Caki2 (cell line): ENCODE measurements around the gene BEX2. TPM values are rescaled to one million over a fixed set of nuclear protein-coding genes. Genes with fewer than 3 reads are reported as not detected.
"Not testable (repeated sequence)": the region's sequence is repeated elsewhere in the genome, so short reads cannot be mapped to it uniquely, and the experiment has no call there.

Experiments used
- DNase-seq: peaks from one replicate; pipeline ENCODE4 v3.0.0-alpha.2; 2015; ENCODE audit warnings: low read depth
- in situ Hi-C: cut with HindIII; loops from 2 replicates; pipeline ENCODE4 v1.10.0; 2016; ENCODE audit warnings: low sequenced_read_pairs, low pct_unique_long_range_greater_than_20kb, mixed read lengths
- total RNA-seq: library from RNA; depleted of rRNA; stranded (reverse); fragments of >200 nt; shearing (Covaris generic); gene quantifications from 2 replicates; pipeline ENCODE4 v1.2.3, GENCODE V29; 2014; ENCODE audit warnings: low replicate concordance; rRNA removed

The BEX2 gene
- 12.2 and 15.0 TPM in 2 replicates for total RNA-seq

- in situ Hi-C loops = no loop called here
- peak; percentile 54 for DNase-seq
Measured at GRCh38 chrX:103310555-103311398, at the start of gene BEX2. TSS of gene BEX2 (minus strand) at chrX:103310990. CDS start at chrX:103309976, 1,014 bp downstream.

DNA sequence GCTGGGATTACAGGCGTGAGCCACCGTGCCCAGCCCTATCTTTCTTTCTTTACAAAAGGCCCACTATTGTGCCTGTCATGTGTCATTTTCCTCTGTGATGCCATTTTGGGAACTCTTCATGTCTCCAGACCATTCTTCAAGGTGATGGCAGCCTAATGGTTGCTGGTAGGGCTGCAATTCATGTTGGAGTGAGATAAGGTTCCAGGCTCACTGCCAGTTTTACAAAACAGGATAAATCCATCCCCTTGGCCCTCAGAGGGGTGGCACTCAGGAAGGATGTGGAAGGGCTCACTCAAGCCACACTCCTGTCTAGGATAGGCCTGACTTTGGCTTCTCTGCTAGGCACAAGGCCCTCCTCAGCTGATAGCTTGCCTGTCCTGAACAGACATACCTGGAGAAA lies 49.3 kb upstream of the BEX2 start:
- in situ Hi-C loops = no loop called here
- DNase-seq = no peak

- DNase-seq, in situ Hi-C loops: not testable (repeated sequence)
Measured at GRCh38 chrX:103359605-103360004, 48.8 kb upstream of the BEX2 start.

- in situ Hi-C loops = no loop called here
- DNase-seq = no peak
Measured at GRCh38 chrX:103357871-103358270, 47.1 kb upstream of the BEX2 start.

DNA sequence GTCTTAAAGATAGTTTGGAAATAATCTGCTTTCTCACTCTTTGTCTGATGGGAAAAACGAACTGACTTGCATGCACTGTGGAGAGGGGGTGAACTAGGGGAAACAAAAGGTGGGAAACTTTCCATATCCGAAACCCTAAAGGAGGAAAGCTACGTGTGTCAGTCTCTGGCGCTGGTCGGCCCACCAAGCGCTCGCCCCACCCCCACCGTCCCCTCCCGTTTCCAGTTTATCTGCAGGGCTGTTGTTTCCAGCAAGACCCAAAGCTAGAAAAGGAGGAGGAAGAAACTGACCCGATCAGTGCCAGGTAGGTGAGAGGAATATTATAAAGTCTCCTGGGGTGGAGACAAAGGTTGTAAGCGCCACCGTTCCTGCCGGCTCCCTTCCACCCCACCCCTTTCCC lies 46.1 kb upstream of the BEX2 start:
- DNase-seq = no peak
- in situ Hi-C loops = no loop called here

DNA sequence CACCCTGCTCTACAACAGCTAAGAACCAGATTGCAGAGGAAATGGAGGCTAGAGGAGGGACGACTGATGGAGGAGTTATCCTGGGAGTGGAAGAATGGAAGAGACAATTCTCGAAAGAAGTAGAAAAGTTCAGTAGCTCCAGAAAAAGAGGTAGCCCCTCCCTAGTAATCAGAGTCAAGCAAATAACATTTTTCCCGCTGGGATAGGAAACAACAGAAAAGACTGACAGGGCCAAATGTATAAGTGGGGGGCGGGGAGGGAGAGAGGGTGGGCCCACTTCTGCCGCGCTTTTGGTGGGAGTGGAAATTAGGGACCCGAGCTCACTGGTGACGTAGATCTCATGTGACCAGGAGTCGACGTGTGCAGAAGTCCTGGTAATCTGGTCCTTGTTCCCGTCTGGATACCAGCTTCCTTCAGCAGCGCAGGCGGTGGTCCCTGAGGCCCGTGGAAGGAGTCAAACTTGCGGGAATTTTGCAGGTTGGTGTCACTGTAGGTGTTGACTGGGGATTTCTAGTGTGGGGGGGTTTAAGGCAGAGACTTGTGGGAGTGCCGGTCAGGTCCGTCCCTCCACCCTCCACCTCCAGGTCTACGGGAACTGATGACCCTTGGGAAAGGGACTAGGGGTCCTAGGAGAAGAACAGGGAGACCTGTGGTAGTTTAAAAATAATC lies 45.5 kb upstream of the BEX2 start, which contains the start of gene TCEAL9:
TCEAL9 (plus strand) TSS at position 377 of the 669 bp plus-strand sequence. CDS start 1,179 bp downstream, outside the sequence.
- in situ Hi-C loops = no loop called here
- peak; percentile 73 for DNase-seq

DNA sequence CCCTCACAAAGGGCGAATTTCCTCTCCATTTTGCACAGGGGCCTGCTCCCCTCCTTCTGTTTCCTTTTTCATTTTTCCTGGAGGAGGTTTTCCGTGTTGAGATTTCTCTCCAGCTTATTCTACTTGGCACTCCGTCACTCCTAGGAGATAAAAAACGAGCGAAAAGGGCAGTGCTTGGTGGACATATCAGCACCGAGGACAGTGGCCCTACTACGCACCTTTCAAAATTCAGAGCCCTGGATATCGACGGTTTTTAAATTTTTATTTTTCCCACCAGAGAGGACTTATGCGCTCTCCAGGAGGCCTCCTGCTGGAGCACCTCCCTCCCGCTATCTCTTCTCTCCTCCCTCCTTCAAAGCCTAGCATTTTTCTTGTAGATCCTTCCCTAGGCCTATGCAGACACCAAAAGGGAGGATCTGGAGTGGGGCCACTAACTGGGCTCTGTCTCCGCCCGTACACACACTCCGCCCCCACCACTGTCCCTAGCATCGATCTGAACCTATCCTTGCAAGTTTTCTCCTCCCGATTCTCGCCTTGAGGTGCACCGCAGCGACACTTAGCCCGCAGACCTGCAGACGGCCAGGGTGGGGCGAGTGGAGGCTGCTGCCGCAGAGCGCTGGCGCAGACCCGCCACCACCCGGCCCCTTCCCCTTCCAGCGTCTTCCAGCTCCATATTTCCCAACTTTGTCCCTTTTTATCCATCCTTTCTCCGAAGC lies 37.0 kb upstream of the BEX2 start:
- in situ Hi-C loops = no loop called here
- DNase-seq = no peak

DNA sequence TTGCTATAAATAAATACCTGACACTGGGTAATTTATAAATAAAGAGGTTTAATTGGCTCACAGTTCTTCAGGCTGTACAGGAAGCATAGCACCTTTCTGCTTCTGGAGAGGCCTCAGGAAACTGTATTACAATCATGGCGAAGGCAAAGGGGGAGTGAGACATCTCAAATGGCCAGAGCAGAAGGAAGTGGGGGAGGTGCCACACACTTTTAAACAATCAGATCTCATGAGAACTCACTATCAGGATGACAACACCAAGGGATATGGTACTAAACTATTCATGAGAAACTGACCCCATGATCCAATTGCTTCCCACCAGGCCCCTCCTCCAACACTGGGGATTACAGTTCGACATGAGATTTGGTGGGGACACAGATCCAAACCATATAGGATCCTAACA lies 33.8 kb upstream of the BEX2 start:
- in situ Hi-C loops = no loop called here

DNA sequence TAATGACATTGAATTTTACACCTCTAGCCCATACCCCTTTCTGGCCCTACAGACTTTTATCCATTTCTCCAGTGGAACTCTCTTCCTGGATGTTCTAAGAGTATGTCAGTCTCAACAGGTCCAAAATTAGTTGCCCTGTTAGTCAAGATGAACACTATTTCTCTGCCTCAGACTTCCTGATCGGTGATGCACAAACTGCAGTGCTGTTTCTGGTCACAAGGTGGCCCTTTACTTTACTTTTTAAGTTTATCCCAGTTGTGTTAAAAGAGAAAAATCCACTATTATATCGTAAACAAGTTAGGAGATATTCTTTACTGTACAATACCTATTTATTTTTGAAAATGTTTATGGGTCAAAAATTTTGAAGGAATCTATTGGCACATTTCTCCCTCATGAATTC lies 32.3 kb upstream of the BEX2 start:
- peak; percentile 35 for DNase-seq
- in situ Hi-C loops = no loop called here

More for the DNA sequence above, 33.8 kb upstream of the BEX2 start:
- no peak for DNase-seq

GRCh38 chrX:103338663-103339062 lies 27.9 kb upstream of the BEX2 start:
- in situ Hi-C loops = no loop called here
- no peak for DNase-seq

DNA sequence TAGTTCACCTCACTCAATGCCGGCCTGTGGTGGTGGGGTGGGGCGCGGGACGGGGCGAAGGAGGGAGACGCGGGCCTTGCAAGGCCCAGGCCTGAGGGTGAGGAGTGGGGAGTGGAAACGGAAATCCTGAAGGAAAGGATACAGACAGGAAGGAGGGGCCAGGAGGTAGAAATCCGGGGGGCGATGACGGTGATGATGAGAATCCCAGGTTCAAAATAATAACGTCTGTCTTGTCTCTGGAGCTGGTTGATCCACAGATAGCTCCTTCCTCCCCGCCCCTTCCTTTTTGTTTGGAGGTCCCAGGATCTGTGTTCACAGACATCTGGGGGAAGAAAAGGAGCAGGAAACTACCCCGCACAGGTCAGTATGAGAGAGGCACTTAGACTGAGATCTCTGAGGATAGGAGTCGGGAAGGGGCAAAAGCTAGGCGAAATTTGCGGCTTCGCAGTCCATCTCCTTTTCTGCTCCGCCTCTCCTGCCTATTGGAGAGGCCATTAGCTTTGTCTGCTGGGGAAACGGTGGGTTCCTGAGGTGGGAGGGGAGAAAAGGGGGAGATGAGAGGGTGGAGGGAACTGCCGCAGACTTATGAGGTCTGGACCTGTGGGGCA lies 20.0 kb upstream of the BEX2 start:
- DNase-seq = no peak
- in situ Hi-C loops = no loop called here

DNA sequence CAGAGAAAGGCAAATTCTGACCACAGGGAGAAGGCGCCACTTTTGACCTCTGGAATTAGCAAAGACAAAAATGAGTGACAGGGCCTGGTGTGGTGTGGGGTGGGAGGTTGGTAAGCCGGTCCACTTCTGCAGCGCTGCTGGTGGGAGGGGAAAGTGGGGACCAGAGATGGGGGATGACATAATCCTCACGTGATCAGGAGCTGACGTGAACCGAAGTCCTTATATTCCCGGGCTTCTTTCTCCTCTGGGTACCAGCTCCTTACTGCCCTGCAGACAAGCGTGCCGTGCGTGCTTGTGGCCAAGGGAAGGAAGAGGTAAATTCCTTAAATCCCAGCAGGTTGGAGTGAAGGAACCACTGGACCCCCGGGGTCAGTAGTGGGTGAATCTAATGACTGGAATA lies 19.2 kb upstream of the BEX2 start, which contains the start of gene TCEAL7:
TCEAL7 (plus strand) TSS at position 249 of the 400 bp plus-strand sequence. CDS start 1,165 bp downstream, outside the sequence.
- in situ Hi-C loops = no loop called here
- no peak for DNase-seq

DNA sequence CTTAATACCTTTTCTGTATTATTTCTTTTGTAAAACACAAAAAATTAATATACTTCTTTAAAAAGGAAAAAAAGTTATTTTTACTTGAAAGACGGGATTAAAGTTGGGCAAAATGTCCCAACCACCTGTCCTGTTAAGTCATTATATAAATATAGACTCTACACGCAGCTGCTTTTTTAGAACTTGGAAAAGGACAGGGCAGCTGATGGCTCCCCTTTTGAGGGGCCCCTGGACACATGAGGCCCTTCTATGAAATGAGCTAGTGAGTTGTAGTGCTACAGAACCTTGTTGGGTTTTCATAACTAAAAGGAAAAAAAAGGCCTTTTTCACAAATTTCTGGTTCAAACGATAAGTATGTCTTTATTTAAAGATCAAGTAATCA lies 600 bp upstream of the BEX2 start:
- in situ Hi-C loops = no loop called here
- no peak for DNase-seq

DNA sequence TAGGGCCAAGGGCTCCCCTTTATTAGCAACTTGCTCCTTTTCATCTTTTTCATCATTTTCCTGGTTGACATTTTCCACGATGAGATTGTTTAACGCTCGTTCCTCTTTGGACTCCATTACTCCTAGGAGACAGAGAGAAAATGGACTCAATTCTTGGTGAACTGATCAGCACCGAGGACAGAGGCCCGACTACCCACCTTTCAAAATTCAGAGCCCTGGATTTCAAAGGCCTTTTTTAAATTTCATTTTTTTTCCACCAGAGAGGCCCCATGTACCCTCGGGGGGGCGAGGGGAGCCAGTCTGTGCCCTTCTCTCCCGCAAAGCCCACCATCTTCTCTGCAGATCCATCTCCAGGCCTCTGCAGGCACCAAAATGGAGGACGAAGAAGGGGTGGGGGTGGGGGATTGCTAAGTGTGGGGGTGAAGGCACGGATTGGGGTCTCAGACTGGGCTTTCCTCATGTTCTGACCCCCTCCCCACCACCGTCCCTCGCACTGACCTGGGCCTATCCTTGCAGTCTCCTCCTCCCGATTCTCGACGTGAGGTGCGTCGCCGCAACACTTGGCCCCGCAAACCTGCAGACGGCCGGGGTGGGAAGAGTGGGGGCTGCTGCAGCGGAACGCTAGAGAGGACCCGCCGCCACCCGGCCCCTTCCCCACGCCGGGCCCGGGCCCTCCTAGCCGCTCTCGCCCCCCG lies 783 bp downstream of the BEX2 start:
- no peak for DNase-seq
- in situ Hi-C loops = no loop called here

DNA sequence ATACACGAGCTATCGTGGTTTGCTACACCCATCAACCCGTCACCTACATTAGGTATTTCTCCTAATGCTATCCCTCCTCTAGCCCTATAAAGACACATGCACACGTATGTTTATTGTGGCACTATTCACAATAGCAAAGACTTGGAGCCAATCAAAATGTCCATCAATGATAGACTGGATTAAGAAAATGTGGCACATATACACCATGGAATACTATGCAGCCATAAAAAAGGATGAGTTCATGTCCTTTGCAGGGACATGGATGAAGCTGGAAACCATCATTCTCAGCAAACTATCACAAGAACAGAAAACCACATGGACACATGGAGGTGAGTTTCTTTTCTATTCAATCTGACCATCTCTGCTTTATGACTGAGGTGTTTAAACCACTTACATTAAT lies 5.1 kb downstream of the BEX2 start:
- in situ Hi-C loops, DNase-seq: not testable (repeated sequence)

- in situ Hi-C loops = no loop called here
Measured at GRCh38 chrX:103304705-103305104, 6.1 kb downstream of the BEX2 start.

GRCh38 chrX:103293118-103293517 lies 17.7 kb downstream of the BEX2 start:
- no peak for DNase-seq
- in situ Hi-C loops = no loop called here

More at GRCh38 chrX:103304705-103305104, 6.1 kb downstream of the BEX2 start:
- no peak for DNase-seq

DNA sequence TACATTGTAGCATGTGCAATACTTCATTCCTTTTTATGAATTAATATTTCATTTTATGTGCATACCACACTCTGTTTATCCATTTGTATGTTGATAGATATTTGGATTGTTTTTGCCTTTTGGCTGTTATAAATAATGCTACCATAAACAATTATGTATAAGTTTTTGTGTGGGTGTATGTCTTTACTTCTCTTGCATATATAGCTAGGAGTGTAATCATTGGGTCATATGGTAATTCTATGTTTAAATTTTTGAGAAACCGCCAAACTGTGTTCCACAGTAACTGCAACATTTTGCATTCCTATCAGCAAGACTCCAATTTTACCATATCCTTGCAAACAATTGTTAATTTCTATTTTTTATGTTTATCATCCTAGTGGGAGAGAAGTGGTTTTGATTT lies 31.2 kb downstream of the BEX2 start:
- no peak for DNase-seq
- in situ Hi-C loops = no loop called here
